HepG2 (cell line): ENCODE data around the gene RGS19. TPM values are rescaled to one million over a fixed set of nuclear protein-coding genes. Genes with fewer than 3 reads are reported as not detected.

Source experiments
- CBX1 ChIP-seq: IDR thresholded peaks from one replicate; pipeline ENCODE4 v1.6.1; 2016; ENCODE audit warnings: antibody characterized with exemption, low read depth
- DMTF1 ChIP-seq: sonication (generic); formaldehyde crosslinking; IDR thresholded peaks from 2 replicates; pipeline ENCODE4 v1.4.0; 2020; ENCODE audit warnings: mild to moderate bottlenecking, missing genetic modification reagents
- GABPB1 ChIP-seq: IDR thresholded peaks from 2 replicates; pipeline ENCODE4 v1.6.1; 2016; ENCODE audit warnings: mild to moderate bottlenecking, missing genetic modification reagents, moderate library complexity, missing compliant biosample characterization
- GZF1 ChIP-seq: sonication (generic); formaldehyde crosslinking; IDR thresholded peaks from 2 replicates; pipeline ENCODE4 v1.5.1; 2020; ENCODE audit warnings: mild to moderate bottlenecking, missing genetic modification reagents
- HIVEP1 ChIP-seq: sonication (generic); formaldehyde crosslinking; IDR thresholded peaks from 2 replicates; pipeline ENCODE4 v1.4.0; 2020; ENCODE audit warnings: mild to moderate bottlenecking, missing genetic modification reagents
- MLXIP ChIP-seq: sonication (generic); formaldehyde crosslinking; IDR thresholded peaks from 2 replicates; pipeline ENCODE4 v1.9.0; 2021; ENCODE audit warnings: missing genetic modification reagents, borderline replicate concordance
- RELA ChIP-seq: sonication (generic); formaldehyde crosslinking; IDR thresholded peaks from 2 replicates; pipeline ENCODE4 v1.4.0; 2020; ENCODE audit warnings: missing genetic modification reagents
- RFX3 ChIP-seq: IDR thresholded peaks from 2 replicates; pipeline ENCODE4 v1.6.1; 2016; ENCODE audit warnings: missing biosample characterization, missing genetic modification reagents
- RNF2 ChIP-seq: fragments of 450-650 bp; conservative IDR thresholded peaks from 2 replicates; pipeline ENCODE4 v1.6.1; 2016; ENCODE audit warnings: low read depth
- SMAD3 ChIP-seq: sonication (generic); formaldehyde crosslinking; IDR thresholded peaks from 2 replicates; pipeline ENCODE4 v1.4.0; 2020; ENCODE audit warnings: missing genetic modification reagents
- ZKSCAN8 ChIP-seq: IDR thresholded peaks from 2 replicates; pipeline ENCODE4 v1.6.1; 2016; ENCODE audit warnings: borderline replicate concordance, missing genetic modification reagents, missing compliant biosample characterization
- ZNF12 ChIP-seq: sonication (generic); formaldehyde crosslinking; IDR thresholded peaks from 2 replicates; pipeline ENCODE4 v1.5.0; 2020; ENCODE audit warnings: missing genetic modification reagents
- ZNF329 ChIP-seq: sonication (generic); formaldehyde crosslinking; IDR thresholded peaks from 2 replicates; pipeline ENCODE4 v1.9.0; 2021; ENCODE audit warnings: low read depth, mild to moderate bottlenecking, missing genetic modification reagents
- ZNF775 ChIP-seq: sonication (generic); formaldehyde crosslinking; IDR thresholded peaks from 2 replicates; pipeline ENCODE4 v1.4.0; 2020; ENCODE audit warnings: missing genetic modification reagents, mild to moderate bottlenecking, moderate library complexity, borderline replicate concordance
- ZSCAN12 ChIP-seq: sonication (generic); formaldehyde crosslinking; IDR thresholded peaks from 2 replicates; pipeline ENCODE4 v1.9.0; 2021; ENCODE audit warnings: mild to moderate bottlenecking, missing genetic modification reagents
- polyA plus RNA-seq, 8 experiments: library from polyadenylated mRNA; depleted of rRNA in 3 of 8; stranded (reverse) in 7 of 8; unstranded in 1 of 8; fragments of >200 nt; fragmentation: Illumina TruSeq in 4 of 8; extraction: Trizol in 4 of 8; gene quantifications; 2 replicates each; pipeline versions ENCODE4 v1.2.1 to v1.2.3, GENCODE V29; 2011 to 2016; ENCODE audit warnings: low read depth in 4 of 8, missing spikeins in 1 of 8, mixed read lengths in 1 of 8; ENCODE audit not compliant: insufficient read depth in 1 of 8
- total RNA-seq, 5 experiments: library from RNA; depleted of rRNA; stranded (reverse); fragments of >200 nt; fragmentation: Illumina TruSeq; extraction: Trizol; gene quantifications; 2 replicates each; pipeline ENCODE4 v1.2.3, GENCODE V29; 2016; ENCODE audit warnings: low read depth in 1 of 5
- TF ChIP-seq, protein P1 (sequence below): sonication (generic); formaldehyde crosslinking; IDR thresholded peaks from 2 replicates; pipeline ENCODE4 v1.5.0; 2020; ENCODE audit warnings: mild to moderate bottlenecking, missing genetic modification reagents
- TF ChIP-seq, protein P2 (sequence below), 2 experiments: IDR thresholded peaks; 2 replicates each; pipeline ENCODE4 v1.6.1; 2011 to 2012; ENCODE audit warnings: low read length in 2 of 2, borderline replicate concordance in 1 of 2, low read depth in 1 of 2, mild to moderate bottlenecking in 1 of 2, moderate library complexity in 1 of 2
- TF ChIP-seq, protein P3 (sequence below): sonication (generic); formaldehyde crosslinking; IDR thresholded peaks from 2 replicates; pipeline ENCODE4 v1.4.0; 2020; ENCODE audit warnings: missing genetic modification reagents, borderline replicate concordance
- TF ChIP-seq, protein P4 (sequence below): IDR thresholded peaks from 2 replicates; pipeline ENCODE4 v1.6.1; 2012; ENCODE audit warnings: inconsistent platforms

Gene RGS19
- total and polyA plus RNA-seq, 2 of the 13 experiments (the other 11 are each of a cell fraction or from before 2014, with no cell fraction given): 10.7 to 11.9 TPM

DNA sequence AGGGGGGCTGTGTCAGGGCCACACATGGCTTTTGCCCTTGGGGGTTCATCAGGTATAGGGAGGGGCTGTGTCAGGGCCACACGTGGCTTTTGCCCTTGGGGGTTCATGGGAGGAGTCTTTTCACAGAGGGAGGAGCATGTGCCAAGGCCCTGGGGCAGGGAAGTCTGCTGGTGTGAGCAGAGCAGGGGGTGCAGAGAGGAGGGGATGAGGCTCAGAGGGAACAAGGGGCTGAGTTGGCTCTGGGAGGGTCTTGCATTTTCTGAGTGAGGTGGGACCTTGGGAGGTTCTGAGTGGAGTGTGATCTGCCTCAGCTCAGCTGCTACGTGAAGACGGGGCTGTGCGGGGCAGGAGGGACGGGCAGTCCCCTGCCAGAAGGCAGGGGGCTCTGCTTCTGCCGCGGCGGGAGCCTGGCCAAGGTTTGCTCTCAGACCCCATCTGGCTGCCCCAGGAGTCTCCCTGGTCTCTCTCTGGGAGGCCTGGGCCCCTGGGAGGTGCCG, 23.9 kb downstream of the RGS19 start (continued):
- no peak for TF ChIP-seq DMTF1 (CRISPR knock-in tag)
- no peak for TF ChIP-seq GZF1
- TF ChIP-seq, protein P1, sequence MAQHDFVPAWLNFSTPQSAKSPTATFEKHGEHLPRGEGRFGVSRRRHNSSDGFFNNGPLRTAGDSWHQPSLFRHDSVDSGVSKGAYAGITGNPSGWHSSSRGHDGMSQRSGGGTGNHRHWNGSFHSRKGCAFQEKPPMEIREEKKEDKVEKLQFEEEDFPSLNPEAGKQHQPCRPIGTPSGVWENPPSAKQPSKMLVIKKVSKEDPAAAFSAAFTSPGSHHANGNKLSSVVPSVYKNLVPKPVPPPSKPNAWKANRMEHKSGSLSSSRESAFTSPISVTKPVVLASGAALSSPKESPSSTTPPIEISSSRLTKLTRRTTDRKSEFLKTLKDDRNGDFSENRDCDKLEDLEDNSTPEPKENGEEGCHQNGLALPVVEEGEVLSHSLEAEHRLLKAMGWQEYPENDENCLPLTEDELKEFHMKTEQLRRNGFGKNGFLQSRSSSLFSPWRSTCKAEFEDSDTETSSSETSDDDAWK (CRISPR knock-in tag): no peak
- no peak for TF ChIP-seq ZNF329 (CRISPR knock-in tag)
- TF ChIP-seq, protein P2, sequence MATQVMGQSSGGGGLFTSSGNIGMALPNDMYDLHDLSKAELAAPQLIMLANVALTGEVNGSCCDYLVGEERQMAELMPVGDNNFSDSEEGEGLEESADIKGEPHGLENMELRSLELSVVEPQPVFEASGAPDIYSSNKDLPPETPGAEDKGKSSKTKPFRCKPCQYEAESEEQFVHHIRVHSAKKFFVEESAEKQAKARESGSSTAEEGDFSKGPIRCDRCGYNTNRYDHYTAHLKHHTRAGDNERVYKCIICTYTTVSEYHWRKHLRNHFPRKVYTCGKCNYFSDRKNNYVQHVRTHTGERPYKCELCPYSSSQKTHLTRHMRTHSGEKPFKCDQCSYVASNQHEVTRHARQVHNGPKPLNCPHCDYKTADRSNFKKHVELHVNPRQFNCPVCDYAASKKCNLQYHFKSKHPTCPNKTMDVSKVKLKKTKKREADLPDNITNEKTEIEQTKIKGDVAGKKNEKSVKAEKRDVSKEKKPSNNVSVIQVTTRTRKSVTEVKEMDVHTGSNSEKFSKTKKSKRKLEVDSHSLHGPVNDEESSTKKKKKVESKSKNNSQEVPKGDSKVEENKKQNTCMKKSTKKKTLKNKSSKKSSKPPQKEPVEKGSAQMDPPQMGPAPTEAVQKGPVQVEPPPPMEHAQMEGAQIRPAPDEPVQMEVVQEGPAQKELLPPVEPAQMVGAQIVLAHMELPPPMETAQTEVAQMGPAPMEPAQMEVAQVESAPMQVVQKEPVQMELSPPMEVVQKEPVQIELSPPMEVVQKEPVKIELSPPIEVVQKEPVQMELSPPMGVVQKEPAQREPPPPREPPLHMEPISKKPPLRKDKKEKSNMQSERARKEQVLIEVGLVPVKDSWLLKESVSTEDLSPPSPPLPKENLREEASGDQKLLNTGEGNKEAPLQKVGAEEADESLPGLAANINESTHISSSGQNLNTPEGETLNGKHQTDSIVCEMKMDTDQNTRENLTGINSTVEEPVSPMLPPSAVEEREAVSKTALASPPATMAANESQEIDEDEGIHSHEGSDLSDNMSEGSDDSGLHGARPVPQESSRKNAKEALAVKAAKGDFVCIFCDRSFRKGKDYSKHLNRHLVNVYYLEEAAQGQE (IDR thresholded peaks at IDR 0.05; ENCODE audit: borderline replicate concordance in 1 of 2, low read depth in 1 of 2, low read length in 2 of 2): no peak
- no peak for TF ChIP-seq MLXIP
- TF ChIP-seq, protein P3, sequence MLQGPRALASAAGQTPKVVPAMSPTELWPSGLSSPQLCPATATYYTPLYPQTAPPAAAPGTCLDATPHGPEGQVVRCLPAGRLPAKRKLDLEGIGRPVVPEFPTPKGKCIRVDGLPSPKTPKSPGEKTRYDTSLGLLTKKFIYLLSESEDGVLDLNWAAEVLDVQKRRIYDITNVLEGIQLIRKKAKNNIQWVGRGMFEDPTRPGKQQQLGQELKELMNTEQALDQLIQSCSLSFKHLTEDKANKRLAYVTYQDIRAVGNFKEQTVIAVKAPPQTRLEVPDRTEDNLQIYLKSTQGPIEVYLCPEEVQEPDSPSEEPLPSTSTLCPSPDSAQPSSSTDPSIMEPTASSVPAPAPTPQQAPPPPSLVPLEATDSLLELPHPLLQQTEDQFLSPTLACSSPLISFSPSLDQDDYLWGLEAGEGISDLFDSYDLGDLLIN (CRISPR knock-in tag): no peak
- no peak for TF ChIP-seq SMAD3 (CRISPR knock-in tag)
- TF ChIP-seq HIVEP1 (CRISPR knock-in tag): no peak
- TF ChIP-seq, protein P4, sequence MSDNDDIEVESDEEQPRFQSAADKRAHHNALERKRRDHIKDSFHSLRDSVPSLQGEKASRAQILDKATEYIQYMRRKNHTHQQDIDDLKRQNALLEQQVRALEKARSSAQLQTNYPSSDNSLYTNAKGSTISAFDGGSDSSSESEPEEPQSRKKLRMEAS: peak; percentile 21; the same call in 1 of the 2 replicates
- TF ChIP-seq ZKSCAN8: no peak; the same call in 1 of the 2 replicates
- TF ChIP-seq RNF2: no peak
- TF ChIP-seq ZSCAN12 (CRISPR knock-in tag): no peak
- 0 out of 2 replicates have a peak, but pooled peaks have one; percentile 22 for TF ChIP-seq ZNF12 (CRISPR knock-in tag)
- TF ChIP-seq ZNF775 (CRISPR knock-in tag): no peak
- TF ChIP-seq CBX1: no peak
- no peak for TF ChIP-seq RELA (CRISPR knock-in tag)
- no peak; the same call in 1 of the 2 replicates for TF ChIP-seq RFX3 (CRISPR knock-in tag)
- TF ChIP-seq GABPB1: no peak
